HG03520 (cell line): ENCODE data around the gene FPR3.
"Not testable (repeated sequence)": the region's sequence is repeated elsewhere in the genome, so short reads cannot be mapped to it uniquely, and the experiment has no call there.

Experiments used
- ATAC-seq: cut with Tn5 transposase; IDR thresholded peaks from one replicate; pipeline ENCODE4 v1.9.1; 2021; ENCODE audit warnings: mild to moderate bottlenecking, moderate library complexity; ENCODE audit not compliant: unreplicated experiment

Gene FPR3

DNA sequence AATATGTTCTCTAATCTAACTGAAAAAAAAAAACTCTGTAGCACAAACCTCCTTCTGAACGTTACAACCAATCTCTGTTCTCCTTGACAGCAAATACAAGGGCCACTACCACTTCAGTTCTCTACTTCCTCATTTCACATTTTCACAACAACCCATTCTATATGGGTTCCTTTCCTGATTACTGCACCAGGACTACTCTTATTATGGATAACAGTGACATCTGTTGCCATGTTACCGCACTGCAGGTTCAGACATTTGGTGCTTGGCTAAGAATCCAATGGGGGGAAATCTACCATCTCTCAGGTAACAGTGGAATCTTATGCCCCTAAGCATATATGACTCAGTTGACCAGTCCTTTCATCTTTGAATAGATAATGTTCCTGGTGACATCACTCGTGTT lies 11.6 kb upstream of the FPR3 start:
- no peak for ATAC-seq

DNA sequence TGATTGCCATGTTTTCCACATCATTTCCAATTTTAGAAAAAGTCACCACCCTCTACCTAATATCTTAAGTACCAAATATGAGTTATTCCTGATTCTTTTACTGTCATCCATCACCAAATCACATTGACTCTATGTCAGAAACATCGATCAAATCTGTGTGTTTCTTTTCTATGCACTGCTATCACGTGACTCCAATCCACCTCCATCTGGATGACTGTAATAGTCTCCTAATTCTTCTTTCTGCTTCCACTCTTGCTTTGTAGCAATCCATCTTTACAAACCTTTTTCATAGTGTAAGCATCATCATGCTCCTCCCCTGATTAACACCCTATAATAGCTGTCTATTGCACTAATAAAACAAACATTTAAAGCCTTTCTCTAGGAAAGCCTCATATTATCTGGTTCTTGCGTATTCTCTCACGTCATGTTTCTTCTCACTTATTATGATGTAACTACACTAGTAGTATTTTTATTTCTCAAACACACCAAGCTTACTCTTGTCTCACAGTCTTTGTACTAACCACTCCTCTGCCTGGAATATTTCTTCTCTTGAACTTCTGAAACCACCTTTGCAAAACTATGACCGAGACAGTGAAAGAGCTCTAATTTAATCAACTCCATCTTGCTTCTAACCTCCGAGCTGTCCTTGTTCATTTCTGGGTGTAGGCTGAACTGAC lies 10.7 kb upstream of the FPR3 start:
- ATAC-seq = no peak

DNA sequence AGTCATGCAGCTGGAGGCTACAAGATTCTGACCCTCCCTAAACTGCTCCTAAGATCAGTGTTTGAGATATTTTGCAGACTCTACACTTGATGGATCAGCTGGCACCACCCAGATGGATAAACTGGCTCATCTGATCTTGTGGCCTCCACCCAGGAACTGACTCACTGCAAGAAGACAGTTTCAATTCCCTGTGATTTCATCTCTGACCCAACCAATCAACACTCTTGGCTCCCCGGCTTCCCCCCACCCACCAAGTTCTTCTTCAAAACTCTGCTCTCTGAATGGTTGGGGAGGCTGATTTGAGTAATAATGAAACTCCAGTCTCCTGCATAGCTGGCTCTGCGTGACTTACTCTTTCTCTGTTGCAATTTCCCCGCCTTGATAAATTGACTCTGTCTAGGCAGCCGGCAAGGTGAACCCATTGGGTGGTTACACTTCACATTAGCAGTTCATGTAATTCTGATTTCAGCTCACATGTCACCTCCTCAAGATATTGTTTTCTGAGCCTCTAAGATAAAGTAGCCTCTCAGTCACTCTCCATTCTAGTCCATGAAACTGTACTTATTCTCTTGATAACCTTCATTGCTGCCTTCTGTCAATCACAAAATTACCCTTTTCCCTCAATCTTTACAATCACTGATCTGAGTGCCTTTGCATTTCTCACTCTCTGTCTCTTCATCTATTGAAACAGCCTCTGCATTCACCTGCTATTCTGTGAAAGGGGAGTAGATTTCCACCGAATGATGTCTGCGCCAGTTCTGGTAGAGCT lies 9.9 kb upstream of the FPR3 start:
- no peak for ATAC-seq

DNA sequence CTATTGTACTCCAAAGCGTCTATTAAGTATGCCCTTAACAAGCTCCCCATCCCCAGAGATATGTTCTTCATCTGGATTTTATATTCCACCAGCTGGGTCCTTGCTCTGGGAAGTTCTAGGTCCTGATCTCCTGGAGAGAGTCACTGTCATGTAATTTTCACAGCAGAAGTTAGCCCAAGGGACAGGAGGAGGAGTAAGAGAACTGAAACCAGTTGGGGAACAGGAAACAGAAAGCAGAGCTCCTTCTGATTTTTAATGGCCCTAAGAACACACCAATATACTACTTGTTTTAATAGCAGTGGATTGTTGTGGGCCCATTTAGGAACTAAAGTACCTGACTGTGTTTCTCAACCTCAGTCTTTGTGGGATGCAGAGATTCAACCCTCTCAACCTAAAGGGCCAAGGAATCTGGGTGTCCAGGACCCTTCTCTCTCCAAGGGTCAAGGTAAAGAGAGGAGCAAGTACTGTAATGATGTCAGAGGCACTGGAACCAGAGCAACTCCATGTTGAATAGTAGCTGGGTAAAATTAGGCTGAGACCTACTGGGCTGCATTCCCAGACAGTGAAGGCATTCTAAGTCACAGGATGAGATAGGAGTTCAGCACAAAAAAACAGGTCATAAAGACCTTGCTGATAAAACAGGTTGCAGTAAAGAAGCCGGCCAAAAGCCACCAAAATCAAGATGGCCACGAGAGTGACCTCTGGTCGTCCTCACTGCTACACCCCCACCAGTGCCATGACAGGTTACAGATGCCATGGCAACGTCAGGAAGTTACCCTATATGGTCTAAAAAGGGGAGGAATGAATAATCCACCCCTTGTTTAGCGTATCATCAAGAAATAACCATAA lies 8.1 kb upstream of the FPR3 start:
- no peak for ATAC-seq

DNA sequence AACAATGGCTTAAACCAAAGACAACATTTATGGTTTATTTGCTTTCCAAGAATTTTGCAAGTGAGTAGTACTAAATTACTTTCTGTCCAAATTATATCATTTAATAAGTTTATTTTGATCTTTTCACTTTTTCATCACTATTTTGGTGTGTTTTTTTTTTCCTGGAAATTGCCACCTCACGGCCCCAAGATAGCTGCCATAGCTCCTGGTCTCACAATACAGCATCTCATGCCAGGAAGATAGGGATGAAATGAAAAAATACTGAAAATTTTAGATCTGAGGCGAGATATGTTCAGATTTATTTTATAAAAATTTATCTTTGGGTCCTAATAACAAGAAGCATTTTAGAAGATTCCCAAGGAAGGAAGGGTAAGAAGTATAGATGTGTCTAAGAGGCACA lies 6.9 kb upstream of the FPR3 start:
- ATAC-seq = no peak

DNA sequence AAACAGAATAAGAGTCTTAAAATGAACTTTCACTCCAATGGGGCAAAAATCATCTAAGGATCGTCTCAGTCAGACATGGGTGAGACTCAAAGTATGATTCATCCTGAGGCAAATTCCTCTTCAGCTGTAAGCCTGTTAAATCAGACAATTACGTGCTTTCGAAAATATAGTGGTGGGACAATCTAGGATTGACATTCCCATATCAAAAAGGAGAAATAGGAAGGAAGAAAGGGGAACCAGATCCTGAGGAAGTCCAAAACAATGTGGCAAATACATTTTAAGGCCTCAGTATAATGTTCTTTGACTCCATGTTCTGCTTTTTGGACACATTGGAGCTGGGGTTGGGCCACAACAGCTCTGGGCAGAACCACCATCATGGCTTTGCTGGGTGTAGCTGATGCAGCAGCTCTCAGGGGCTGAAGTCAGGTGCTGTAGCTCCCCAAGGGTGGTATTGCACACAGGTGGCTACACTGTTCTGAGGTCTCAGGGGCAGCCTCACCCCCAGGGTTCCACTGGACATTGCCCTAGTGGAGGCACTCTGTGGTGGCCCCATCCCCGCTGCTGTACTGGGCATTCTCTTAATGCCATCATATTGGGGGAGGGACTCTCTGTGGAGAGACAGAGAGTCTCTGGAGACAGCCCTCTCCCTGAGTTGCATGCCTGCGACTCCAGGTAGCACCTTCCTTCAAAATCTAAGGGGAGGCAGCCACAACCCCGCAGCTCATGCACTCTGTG lies 5.7 kb upstream of the FPR3 start:
- ATAC-seq = no peak

DNA sequence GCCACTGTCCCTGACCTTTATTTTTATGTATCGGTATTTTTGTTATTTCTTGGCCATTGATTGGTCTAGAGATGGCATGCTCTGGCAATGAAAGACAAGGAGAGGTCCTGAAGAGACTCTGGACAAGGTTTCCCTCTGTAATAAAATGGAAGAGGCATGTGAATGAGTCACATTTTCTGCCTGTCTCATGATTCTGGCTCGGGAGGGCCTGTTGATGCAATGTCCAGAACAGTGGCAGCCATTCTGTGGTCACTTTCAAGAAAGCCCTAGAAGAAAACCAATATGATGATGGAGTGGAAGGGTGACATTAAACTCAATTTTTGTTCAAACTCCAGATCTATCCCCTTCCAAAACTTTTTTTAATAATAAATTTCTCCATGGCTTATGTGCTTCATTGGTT lies 2.0 kb upstream of the FPR3 start:
- ATAC-seq = no peak

DNA sequence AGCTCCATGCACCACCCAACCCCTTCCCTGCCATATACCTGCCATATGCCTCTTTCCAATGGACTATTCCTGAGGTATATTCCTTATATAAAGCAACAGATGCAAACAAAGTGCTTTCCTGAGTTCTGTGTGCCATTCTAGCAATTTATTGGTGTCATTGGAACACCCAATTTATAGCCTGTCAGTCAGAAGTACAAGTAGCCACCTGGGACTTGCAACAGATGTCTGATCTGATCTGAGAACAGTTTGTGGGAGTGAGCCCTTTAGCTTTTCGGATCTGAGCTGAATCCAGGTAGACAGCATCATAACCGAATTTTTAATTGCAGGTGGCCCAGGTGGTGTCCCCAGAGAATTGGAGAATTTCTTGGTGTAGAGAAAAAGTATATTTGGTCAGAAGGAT lies 963 bp upstream of the FPR3 start:
- ATAC-seq = no peak

DNA sequence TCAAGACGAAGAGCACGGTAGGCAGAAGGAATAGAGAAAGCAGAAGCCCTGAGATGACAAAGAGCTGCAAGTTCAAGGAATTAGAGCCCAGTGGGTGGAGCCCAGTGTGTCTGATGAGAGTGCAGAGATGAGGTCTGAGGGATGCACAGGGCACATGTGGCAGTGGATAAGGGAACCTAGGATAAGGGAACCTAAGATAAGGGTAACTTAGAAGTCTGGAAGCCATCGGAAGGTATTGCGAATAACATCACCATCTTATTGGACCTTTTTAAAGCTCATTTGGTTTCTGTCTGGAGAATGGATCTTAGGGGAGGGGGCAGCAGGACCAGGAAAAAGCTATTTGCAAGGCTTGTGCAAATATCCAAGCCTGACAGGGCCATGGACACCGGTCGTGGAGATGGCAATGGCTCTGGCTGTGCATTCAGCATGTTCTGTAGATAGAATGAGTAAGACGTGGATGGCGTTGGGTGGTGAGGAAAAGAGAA lies 1.3 kb downstream of the FPR3 start:
- no peak for ATAC-seq

DNA sequence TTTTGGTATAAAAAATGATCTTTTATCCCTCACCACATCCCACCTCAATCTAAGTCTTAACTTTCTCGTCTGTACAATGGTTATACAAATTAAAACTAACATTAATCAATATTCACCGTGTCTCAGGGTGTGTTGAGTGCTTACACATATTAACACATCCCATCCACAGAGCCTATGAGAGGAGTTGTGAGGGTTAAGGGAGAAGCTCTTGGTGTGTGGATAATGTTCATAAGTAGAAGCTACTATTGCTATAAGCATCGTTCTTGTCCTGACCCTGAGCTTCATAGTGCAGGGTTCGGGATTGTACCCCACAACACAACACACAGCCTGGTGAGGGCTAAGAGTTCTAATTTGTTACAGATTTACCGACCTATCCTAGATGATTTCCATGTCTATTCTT lies 2.5 kb downstream of the FPR3 start:
- no peak for ATAC-seq

DNA sequence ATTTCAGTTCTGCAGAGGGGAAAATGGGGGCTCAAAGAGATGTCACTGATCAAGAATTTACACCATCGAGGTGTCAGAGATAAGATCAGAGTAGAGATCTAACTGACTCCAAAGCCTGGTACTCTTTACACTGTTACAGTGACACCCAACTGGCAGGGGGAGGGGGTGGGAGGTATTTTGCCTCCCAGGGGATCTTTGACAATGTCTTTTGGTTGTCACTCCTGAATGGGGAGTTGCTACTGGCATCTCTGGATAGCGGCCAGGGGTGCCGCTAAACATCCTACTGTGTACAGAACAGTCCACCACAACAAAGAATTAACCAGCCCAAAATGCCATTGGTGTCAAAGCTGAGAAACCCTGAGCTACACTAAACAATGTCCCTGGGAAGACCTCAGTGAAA lies 3.1 kb downstream of the FPR3 start:
- no peak for ATAC-seq

DNA sequence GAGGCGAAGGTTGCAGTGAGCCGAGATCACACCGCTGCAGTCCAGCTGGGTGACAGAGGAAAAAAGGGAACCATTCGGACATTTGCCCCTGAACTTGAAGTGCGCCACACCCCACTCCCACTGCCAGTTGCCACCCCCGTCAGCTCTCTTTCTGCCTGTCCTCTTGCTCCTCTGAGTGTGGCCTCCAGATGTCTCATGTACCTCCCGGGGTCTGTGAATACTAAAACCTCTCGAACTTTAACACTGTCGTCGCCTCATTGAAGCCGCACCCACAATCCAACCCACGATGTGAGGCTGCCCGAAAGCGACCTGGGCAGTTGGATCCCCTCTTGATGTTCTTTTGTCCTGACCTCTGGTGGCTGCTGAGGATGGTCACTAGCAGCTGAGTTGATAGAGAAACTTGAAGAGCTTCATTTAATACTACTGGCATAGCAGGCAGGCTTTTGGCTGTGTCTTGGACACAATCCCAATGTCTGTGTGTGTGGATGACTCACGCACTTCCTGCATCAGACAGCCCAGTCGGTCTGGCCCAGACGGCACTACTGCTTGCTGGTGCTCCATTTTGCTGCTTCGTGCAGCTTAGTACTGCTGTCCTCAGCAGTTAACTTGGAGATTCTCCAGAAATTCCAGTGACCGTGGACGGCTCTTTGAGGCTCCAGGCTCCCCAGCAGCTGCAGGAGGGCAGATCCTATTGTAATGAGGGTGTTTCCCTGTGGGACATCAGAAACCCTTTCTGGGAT lies 4.2 kb downstream of the FPR3 start:
- ATAC-seq = no peak

DNA sequence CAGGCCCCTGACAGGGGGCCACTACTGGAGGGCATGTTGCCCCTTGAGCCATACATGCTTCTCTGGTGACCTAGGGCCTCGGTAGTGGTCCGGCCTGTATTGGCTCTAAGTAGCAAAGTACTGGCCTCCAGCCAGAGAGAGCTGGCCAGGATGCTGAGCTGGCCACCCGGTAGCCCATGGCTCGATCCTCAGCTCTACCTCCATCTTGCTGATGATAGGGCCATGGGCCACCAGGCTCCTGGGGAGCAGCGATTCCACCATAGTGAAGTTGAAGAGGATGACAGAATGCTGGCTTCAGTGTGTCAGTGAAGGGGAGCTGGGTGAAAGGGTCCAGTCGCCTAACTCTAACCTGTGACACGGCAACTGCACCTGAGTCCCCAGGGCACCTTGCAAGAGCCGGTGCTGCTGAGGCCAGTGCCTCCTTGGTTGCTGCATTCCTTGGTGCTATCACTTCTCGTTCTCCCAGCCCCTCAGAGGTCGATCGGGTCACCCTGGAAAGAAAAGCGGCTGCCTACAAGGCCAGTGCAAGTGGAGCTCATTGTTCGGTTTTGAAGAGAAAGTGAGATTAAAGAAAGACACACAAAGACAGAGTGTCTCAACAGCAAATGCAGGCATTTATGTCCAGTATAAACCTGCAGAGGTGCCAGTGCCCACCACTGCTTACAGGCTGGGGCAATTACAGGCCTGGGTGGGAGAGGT lies 5.0 kb downstream of the FPR3 start:
- no peak for ATAC-seq

DNA sequence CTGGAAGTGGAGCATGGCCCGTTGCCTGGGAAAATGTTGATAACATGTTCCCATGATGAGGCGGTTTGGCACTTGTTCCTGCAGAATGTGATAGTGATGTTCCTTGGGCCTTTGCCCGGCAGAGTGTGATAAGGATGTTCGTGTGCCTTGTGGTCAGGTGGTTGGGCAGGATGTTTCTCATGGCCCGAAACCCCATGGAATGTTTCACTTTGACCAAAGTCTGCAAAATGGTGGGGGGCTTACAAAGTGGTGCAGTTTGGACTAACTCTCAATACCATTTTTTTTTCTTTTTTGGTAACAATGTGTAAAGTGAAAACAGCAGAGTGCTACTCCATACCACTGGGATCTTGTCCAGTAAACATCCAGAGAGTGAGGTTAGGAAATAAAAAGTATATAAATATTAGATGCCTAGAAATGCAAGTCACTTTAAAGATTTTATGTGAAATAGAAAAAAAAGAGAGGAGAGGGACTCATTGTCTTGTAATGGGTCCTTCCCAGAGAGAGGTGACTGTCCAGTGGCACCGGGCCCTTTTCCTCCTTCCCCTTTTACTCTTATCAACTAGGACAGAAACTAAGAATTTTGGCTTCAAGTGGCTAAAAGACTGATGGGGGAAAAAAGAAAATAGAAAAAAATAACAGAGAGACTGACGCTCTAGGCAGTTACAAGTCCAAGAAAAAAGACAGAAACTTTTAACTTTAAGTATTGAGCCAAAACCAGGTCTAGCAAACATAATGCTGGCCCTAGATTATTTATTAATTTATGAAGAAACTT lies 5.7 kb downstream of the FPR3 start:
- ATAC-seq = no peak

DNA sequence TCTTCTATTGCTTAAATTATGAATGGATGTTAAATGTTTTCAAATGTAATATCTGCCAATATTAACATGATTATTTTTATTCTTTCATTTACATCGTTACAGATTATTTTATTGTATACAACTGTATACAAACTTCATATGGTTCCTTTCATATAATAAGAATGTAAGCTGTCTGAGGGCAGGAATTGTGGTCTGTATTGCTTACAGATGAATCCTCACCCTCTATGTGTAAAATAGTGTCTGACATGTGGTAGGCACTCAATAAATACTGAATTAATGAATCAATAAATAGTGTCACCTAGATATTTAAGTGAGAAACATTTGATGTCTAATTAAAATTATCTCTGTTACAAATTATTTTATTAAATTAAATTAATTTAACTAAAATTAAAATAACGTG lies 7.8 kb downstream of the FPR3 start:
- no peak for ATAC-seq

DNA sequence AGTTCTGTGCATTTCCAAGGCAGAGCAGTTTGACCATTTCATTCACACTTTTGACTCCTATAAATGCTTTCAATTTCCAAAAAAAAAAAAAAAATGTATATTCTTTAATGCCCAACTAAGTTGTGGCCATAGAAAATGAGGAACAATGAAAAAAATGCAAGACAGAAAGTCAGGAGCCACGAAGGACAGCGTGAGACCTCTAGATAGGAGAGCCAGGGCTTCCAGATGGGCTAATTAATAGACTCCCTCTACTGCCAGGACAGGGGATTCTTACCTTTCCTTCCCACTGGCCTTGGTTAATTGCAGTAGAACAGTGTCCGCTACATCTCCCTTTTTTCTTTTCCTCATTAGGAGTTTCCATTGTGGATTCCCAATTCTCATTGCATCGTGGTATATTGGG lies 8.6 kb downstream of the FPR3 start:
- ATAC-seq = no peak

DNA sequence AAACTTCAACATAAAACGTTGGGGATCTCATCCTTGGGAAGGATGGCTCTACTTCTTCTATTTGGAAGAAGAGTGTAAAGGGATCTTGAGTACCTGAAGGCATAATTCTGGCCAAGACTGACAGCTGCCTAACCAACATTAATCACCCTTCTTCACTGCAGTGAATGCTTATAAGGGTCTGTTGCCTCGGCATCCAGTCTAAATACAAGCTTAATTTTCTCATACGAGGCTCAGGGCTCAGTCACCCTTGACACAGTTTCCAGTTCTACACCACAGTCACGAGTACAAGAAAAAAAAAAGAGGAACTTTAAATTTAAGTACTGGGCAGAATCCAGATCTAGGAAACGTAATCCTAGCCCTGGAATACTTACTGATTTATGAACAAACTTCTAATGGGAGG lies 9.0 kb downstream of the FPR3 start:
- ATAC-seq = no peak

DNA sequence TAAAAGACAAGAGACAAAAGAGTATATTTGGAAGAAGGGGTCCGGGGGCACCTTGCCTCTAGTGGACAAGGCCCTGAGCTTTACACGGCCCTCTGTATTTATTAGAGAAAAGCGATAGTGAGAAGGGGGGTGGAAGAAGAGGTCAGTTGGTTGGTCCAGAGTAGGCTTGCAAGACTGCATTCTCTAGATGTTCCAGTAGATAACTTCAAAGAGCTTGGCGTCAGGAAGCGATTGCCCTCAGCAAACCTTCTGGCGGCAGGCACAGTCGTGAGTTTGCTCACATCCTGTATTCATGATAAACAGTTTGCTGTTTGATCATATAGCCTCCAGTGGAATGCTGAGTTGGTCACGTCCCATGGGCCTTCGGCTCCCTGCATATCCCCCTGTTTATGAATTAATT lies 9.8 kb downstream of the FPR3 start:
- ATAC-seq = not testable (repeated sequence)

DNA sequence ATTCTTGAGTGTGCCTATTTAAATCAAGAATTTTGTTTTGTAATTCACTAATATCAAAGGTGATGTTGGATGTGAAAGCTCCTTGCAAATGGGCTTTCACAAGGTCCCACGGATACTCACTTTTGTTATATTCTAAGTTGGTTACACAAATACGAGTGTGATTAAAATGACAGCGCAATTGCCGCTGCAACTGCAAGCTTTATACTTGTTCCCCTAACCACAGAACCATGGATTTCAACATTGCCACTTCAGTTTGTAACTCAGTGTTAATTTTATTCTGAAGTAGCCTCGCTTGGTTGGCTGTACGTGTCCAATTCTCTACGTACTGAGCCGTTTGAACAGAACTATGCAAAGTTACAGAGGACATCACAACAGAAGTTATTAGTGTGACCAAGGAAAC lies 10.4 kb downstream of the FPR3 start:
- ATAC-seq = not testable (repeated sequence)
